GM12875 (cell line): ENCODE results near the gene RBM11.

Experiments used
- H3K4me3 ChIP-seq: one replicate; pipeline ENCODE4 v1.5.1; 2011; ENCODE audit warnings: low read depth, low read length, control low read depth
- TF ChIP-seq, protein P1 (sequence below): IDR thresholded peaks from 2 replicates; pipeline ENCODE4 v1.5.1; 2011; ENCODE audit warnings: low read depth, mild to moderate bottlenecking, control low read depth, inconsistent platforms, low read length, moderate library complexity, borderline replicate concordance; ENCODE audit not compliant: insufficient read depth

RBM11 gene

DNA sequence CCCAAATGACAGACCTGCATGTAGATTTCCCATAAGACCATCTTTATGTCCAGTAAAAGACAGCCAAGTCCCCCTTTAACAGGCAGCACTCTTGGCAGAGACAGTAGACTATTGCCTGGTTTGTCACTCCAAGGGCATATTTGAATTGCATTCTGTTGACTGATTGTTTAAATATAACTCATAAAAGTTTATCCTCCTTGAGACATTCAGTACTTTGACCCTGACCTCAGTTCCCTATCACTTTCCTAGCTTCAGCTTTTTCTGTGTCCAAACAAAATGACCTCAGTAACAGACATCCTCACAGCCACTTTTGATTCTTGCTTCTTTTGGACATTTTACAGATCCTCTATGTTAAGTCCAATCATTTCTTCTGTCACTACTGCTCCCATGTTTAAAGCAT is 51.1 kb downstream of the RBM11 start:
- TF ChIP-seq, protein P1, sequence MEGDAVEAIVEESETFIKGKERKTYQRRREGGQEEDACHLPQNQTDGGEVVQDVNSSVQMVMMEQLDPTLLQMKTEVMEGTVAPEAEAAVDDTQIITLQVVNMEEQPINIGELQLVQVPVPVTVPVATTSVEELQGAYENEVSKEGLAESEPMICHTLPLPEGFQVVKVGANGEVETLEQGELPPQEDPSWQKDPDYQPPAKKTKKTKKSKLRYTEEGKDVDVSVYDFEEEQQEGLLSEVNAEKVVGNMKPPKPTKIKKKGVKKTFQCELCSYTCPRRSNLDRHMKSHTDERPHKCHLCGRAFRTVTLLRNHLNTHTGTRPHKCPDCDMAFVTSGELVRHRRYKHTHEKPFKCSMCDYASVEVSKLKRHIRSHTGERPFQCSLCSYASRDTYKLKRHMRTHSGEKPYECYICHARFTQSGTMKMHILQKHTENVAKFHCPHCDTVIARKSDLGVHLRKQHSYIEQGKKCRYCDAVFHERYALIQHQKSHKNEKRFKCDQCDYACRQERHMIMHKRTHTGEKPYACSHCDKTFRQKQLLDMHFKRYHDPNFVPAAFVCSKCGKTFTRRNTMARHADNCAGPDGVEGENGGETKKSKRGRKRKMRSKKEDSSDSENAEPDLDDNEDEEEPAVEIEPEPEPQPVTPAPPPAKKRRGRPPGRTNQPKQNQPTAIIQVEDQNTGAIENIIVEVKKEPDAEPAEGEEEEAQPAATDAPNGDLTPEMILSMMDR: no peak

DNA sequence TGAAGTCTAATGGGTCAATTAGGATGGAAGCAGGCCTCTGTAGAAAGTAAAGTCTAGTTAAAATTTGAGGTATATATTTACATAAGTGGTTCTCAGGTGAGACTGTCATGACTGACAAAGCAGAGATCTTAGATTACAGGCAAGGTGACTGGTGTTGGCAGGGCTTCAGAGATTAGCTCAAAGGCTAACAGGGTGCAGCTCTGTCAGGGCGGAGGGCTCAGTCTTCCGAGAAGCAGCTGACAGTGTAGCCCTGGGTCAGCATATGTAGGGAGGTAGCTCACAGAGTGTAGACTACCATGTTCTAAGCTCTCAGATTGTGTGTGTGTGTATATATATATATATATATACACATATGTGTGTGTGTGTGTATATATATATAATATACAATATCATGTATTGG is 54.7 kb downstream of the RBM11 start:
- TF ChIP-seq, protein P1: no peak
- no peak overlapping the region for H3K4me3 ChIP-seq

More for the DNA sequence above, 51.1 kb downstream of the RBM11 start:
- no peak overlapping the region for H3K4me3 ChIP-seq

DNA sequence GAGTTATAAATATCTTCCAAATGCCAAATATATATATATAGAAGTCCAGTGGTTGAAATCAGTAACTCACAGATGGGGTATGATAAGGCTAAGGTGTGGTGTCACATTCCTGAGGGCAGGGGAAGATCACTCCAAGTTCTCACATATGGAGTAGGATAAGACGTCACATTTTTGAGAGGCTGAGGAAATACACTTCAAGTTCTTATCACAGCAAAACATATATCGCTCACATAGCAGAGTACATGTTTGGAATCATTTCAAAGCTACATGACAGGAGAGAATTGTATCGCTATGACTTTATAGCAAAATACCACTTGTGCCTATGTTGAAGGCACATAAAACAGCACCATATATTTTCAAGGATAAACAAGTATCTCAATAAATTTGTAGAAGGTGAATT is 55.1 kb downstream of the RBM11 start:
- TF ChIP-seq, protein P1: no peak

DNA sequence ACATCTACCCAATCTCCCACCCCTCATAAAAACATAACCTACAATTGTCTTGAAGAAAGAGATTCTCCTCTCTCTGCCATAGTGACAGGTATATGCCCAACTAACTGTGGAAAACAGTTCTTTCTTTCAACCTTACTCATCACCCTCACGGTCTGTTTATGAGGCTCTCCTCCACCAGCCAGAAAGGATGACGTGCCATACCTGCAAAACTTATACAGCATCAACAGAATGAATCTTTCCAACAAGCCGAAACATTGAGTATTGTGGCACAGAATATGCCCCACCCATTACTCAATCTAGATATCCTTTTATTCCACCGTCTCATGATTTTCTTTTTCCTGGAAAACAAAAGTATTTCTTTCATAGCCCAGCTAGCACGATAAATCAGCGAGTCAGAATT is 55.7 kb downstream of the RBM11 start:
- no peak overlapping the region for H3K4me3 ChIP-seq
- TF ChIP-seq, protein P1: no peak

More for the DNA sequence above, 55.1 kb downstream of the RBM11 start:
- no peak overlapping the region for H3K4me3 ChIP-seq

GRCh38 chr21:14273736-14274538 is 58.0 kb downstream of the RBM11 start:
- H3K4me3 ChIP-seq: no peak overlapping the region
- TF ChIP-seq, protein P1: no peak

GRCh38 chr21:14275702-14276205 is 59.8 kb downstream of the RBM11 start:
- H3K4me3 ChIP-seq: no peak overlapping the region
- TF ChIP-seq, protein P1: no peak
